ENCODE data around the gene EFNA5.

The EFNA5 gene

GRCh38 chr5:107670932-107671741, at the start of gene EFNA5:
EFNA5 (minus strand) TSS chr5:107670937.
- no peak for DNase-seq (ENCODE audit: low read depth in 2 of 3, low spot score in 2 of 3)

DNA sequence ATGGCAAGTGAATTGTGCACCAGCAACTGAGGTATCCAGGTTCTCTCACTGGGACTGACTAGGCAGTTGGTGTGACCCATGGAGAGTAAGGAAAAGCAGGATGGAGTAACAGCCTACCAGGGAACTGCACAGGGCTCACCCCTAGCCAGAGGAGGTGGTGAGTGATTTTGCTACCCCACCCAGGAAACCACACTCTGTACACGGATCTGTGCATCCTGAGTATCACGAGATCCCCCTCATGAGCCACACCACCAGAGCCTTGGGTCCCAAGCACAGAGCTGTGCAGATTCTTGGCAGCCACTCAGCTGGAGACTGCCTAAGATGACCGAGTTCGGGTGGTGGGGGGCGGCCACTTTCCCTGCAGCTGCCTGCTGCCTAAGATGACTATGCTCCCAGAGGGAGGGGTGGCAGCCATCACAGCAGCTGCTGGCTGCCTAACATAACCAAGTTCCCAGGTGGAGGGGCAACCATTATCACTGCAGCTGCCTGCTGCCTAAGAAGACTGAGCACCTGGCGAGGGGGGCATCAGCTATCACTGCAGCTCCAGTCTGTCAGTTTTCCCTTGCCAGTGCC, 48.4 kb upstream of the EFNA5 start:
- DNase-seq (ENCODE audit: low read depth in 2 of 3, low spot score in 2 of 3), result no peak

DNA sequence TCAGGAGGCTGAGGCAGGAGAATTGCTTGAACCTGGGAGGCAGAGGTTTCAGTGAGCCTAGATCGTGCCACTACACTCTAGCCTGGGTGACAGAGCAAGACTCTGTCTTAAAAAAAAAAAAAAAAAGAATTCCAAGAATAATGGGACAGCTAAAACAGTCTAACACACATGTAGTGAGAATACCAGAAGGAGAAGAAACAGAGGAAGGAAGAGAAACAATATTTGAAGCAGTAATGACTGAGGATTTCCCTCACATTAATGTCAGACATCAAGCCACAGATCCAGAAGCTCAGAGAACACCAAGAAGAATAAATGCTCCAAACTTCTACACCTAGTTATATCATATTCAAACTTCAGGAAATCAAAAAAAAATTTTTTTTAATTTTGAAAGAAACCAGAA, 47.1 kb upstream of the EFNA5 start:
- DNase-seq (ENCODE audit: low read depth in 2 of 3, low spot score in 2 of 3), result no peak

- no peak for DNase-seq (ENCODE audit: low read depth in 2 of 3, low spot score in 2 of 3)
Observed at GRCh38 chr5:107713228-107713627, 42.5 kb upstream of the EFNA5 start.

- DNase-seq (ENCODE audit: low read depth in 2 of 3, low spot score in 2 of 3), result no peak
Observed at GRCh38 chr5:107712359-107712870, 41.7 kb upstream of the EFNA5 start.

DNA sequence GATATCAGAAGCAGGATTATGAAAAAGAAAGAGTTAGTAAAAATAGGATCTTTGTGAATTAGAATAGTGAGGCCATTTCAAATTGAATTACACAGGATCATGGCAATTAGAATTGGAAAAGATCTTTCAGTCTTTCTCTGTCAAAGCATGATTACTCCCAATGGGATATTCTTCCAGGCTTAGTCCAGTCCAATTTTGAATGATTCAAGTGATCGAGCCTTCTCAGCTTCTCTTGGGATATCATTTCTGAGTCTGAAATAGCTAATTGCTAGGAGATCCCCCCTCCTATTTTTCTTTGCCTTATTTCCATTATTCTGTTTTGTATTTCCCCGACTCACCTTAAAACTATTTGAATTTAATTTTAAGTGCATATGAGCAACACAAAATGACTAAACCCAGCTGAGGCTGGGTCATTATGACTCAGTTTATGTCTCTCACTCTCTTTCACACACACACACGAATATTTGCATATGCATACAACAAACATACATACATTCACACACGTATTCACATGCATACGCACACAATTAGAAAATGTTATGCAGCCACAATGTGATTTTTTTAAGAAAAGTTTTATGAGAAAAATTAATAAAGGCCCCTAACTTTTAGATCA, 34.8 kb upstream of the EFNA5 start:
- no peak for DNase-seq (ENCODE audit: low read depth in 2 of 3, low spot score in 2 of 3)

GRCh38 chr5:107704681-107705401, 34.1 kb upstream of the EFNA5 start:
- no peak for DNase-seq (ENCODE audit: low read depth in 2 of 3, low spot score in 2 of 3)

- DNase-seq (ENCODE audit: low read depth in 2 of 3, low spot score in 2 of 3), result no peak
Observed at GRCh38 chr5:107700481-107700880, 29.7 kb upstream of the EFNA5 start.

- no peak for DNase-seq (ENCODE audit: low read depth in 2 of 3, low spot score in 2 of 3)
Observed at GRCh38 chr5:107699425-107699824, 28.7 kb upstream of the EFNA5 start.

DNA sequence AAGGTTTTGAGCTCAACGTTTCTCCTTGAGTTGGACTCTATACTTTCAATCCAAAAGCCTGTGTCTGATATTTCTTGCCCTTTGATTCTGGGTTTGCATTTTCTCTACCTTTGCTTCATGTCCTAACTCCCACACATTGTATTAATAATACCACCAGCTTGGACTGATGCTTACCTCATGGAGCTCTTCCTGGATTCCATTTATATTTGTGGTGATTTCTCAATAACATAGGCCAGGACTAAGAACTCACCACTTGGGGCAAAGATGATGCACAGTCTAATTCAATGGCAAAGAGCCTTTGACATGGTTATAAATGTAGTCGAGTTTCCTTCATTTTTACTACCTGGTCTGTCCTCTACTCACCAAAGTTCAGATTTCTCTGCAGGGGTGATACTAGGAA, 27.5 kb upstream of the EFNA5 start:
- no peak for DNase-seq (ENCODE audit: low read depth in 2 of 3, low spot score in 2 of 3)

GRCh38 chr5:107696498-107696897, 25.8 kb upstream of the EFNA5 start:
- DNase-seq (ENCODE audit: low read depth in 2 of 3, low spot score in 2 of 3), result no peak

DNA sequence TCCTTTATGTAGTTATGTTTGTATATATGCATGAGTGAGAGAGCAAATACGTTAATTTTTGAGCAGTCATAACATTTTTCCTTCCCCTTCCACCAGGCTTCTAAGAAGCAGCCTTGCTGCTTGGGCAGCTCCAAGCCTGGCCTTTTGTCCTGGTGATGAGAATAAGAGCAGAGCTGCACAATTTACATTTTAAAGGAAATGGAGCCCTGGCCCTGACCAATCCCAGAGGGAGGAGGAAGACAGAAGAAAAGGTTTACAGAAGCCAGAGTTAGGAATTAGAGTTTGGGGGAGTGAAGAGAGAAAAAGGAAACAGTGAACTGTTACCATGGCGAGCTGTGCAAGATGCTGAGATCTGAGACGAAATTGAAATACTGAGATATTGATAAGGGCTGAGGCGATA, 25.3 kb upstream of the EFNA5 start:
- no peak for DNase-seq (ENCODE audit: low read depth in 2 of 3, low spot score in 2 of 3)

DNA sequence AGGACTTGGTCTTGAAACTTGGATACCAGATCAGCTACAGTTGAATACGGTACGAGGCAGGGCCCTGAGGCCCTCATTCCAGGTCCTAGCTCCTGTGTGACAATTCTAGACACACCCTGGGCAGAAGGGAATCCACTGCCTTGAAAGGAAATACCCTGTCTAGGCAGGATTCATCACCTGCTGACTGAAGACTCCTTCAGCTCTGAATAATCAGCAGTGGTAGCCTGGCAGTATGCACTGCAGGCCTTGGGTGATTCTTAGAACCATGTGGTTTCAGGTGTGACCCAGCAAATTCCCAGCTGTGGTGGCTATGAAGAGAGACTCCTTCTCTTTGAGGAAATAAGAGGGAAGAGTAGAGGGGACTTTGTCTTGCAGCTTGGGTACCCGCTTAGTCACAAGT, 17.2 kb upstream of the EFNA5 start:
- no peak for DNase-seq (ENCODE audit: low read depth in 2 of 3, low spot score in 2 of 3)

GRCh38 chr5:107687404-107687803, 16.7 kb upstream of the EFNA5 start:
- DNase-seq (ENCODE audit: low read depth in 2 of 3, low spot score in 2 of 3), result no peak

DNA sequence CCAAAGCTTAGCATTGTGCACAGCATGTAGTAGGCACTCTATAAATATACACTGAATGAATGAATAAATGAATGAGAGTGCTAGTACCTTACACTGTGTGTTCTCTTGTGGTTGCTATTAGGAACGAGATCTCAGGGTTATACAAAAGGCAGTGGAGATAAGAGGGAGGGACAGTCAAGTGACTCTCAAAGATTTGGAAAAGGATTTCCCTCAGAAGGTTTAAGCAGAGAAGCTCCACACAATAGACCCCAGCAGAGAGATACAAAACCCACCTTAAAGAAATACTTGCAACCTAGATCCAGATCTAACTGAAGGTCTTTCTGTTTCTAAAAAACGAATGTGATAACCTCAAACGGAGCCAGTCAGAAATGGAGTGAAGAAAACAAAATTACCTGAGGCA, 11.8 kb upstream of the EFNA5 start:
- DNase-seq (ENCODE audit: low read depth in 2 of 3, low spot score in 2 of 3), result no peak

DNA sequence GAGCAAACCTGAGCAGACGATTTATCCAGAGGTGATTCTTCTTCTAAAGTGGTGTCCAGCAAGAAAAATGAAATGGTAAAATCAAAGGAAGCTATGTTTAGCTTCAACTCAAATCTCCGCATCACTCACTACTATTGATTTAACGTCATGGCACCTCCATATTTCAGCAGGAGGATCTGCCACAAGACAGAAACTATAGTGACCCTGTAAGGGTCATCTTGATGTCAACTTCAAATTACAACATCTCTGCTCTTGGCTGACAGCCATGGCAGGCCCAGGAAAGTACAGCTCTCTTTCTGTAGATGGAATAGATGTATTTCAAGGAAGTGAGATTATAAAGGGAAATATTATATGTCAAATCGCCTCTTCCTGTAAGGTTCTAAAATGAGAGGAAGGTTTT, 10.1 kb upstream of the EFNA5 start:
- DNase-seq (ENCODE audit: low read depth in 2 of 3, low spot score in 2 of 3), result no peak

- DNase-seq (ENCODE audit: low read depth in 2 of 3, low spot score in 2 of 3), result no peak
Observed at GRCh38 chr5:107680099-107680498, 9.4 kb upstream of the EFNA5 start.

DNA sequence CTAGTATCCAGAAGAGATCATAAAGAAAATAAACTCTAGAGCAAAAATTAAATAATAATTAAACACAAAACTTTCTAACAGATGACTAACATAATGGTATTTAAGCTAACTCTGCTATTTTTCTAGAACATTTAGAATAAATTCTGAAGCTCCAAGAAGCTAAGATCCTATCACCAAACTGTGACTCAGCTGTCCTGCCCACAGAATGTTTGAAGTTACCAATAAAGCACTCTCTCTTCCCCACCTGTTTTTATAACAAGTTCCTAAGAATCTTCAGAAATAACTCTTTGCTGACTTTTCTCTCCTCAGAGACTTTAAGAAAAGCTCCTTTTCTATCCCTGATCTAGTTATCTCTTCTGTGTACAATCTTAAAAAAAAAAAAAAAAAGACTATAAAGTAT, 6.0 kb upstream of the EFNA5 start:
- DNase-seq (ENCODE audit: low read depth in 2 of 3, low spot score in 2 of 3), result no peak

- DNase-seq (ENCODE audit: low read depth in 2 of 3, low spot score in 2 of 3), result no peak
Observed at GRCh38 chr5:107675201-107675600, 4.5 kb upstream of the EFNA5 start.

- DNase-seq (ENCODE audit: low read depth in 2 of 3, low spot score in 2 of 3), result no peak
Observed at GRCh38 chr5:107674655-107675054, 3.9 kb upstream of the EFNA5 start.

- peak in 2 of 3 experiments; percentile 47 to 50 for DNase-seq (ENCODE audit: low read depth in 2 of 3, low spot score in 2 of 3)
Observed at GRCh38 chr5:107673368-107674136, 2.8 kb upstream of the EFNA5 start.
